ENCODE results near the gene ACSS1. TPM values are rescaled to one million over a fixed set of nuclear protein-coding genes. Genes with fewer than 3 reads are reported as not detected.

Gene ACSS1
- total RNA-seq, 2 donors from 2014 or later, result 73.8 to 83.8 TPM

GRCh38 chr20:24996449-24997377, 61.2 kb downstream of the ACSS1 start:
- WGBS, 2 donors, result 51 to 64% methylated on average over 9 of the region's 9 CpGs
- TF ChIP-seq POLR2A (IDR thresholded peaks at IDR 0.05), result no peak
- no peak for TF ChIP-seq CTCF (IDR thresholded peaks at IDR 0.05)
- H3K27me3 ChIP-seq, result no peaks in the 10 kb centered on the region
- intact Hi-C loops (cut with DNase I), result loop anchor here (5.0 to 10.0 kb wide), 2 partner anchors 66 to 198 kb away; partner anchors contain the start of gene ENTPD6
- no peak for ATAC-seq
- H3K4me3 ChIP-seq, result no peak overlapping the region
- H3K36me3 ChIP-seq (replicated peaks in 1 of 2; ENCODE audit: insufficient read depth in 1 of 2, low read depth in 2 of 2), result no peaks in the 10 kb centered on the region
- H3K27ac ChIP-seq, result no peak overlapping the region
- no peaks in the 10 kb centered on the region for H3K9me3 ChIP-seq
- H3K4me1 ChIP-seq, result peaks cover 57% of the 10 kb centered on the region
- DNase-seq, result peak in 1 of 4 donors; percentile 2

- no peak overlapping the region for H3K4me3 ChIP-seq
- DNase-seq, result no peak
- ATAC-seq, result no peak
- no peaks in the 10 kb centered on the region for H3K36me3 ChIP-seq (replicated peaks in 1 of 2; ENCODE audit: insufficient read depth in 1 of 2, low read depth in 2 of 2)
- peaks cover 64% of the 10 kb centered on the region for H3K4me1 ChIP-seq
- intact Hi-C loops (cut with DNase I), result loop anchor here (5.0 to 10.0 kb wide), 2 partner anchors 66 to 199 kb away; partner anchors contain the start of gene ENTPD6
- H3K9me3 ChIP-seq, result no peaks in the 10 kb centered on the region
- TF ChIP-seq POLR2A (IDR thresholded peaks at IDR 0.05), result no peak
- no peak for TF ChIP-seq CTCF (IDR thresholded peaks at IDR 0.05)
- H3K27me3 ChIP-seq, result no peaks in the 10 kb centered on the region
- no peak overlapping the region for H3K27ac ChIP-seq
- 75 to 85% methylated on average over 9 of the region's 9 CpGs for WGBS, 2 donors
Measured at GRCh38 chr20:24995741-24996448, 62.0 kb downstream of the ACSS1 start.

GRCh38 chr20:24994470-24995368, 63.2 kb downstream of the ACSS1 start:
- peaks cover 52% of the 10 kb centered on the region for H3K4me1 ChIP-seq
- ATAC-seq (peak; percentile 49), DNase-seq (peak; percentile 83 to 89 (median 85))
- no peak overlapping the region for H3K4me3 ChIP-seq
- H3K9me3 ChIP-seq, result no peaks in the 10 kb centered on the region
- TF ChIP-seq CTCF (IDR thresholded peaks at IDR 0.05) (peak; percentile 76 to 97 (median 95)), POLR2A (IDR thresholded peaks at IDR 0.05) (no peak)
- peak overlapping the region in 2 of 4 donors; percentile 95 to 96 for H3K27ac ChIP-seq
- H3K36me3 ChIP-seq (replicated peaks in 1 of 2; ENCODE audit: insufficient read depth in 1 of 2, low read depth in 2 of 2), result no peaks in the 10 kb centered on the region
- 26 to 27% methylated on average over 19 to 20 of the region's 20 CpGs for WGBS, 2 donors
- intact Hi-C loops (cut with DNase I), result loop anchor here (5.0 to 10.0 kb wide), 2 partner anchors 68 to 200 kb away; partner anchors contain the start of gene ENTPD6
- H3K27me3 ChIP-seq, result no peaks in the 10 kb centered on the region

- 58 to 81% methylated on average over 1 of the region's 1 CpG for WGBS, 2 donors
- Histone ChIP-seq H3K27me3 (no peaks in the 10 kb centered on the region), H3K36me3 (replicated peaks in 1 of 2; ENCODE audit: insufficient read depth in 1 of 2, low read depth in 2 of 2) (no peaks in the 10 kb centered on the region), H3K4me3 (no peak overlapping the region), H3K4me1 (peaks cover 46% of the 10 kb centered on the region), H3K9me3 (no peaks in the 10 kb centered on the region), H3K27ac (peak overlapping the region in 3 of 4 donors; percentile 83 to 96 (median 95))
- DNase-seq (no peak), ATAC-seq (no peak)
- TF ChIP-seq CTCF (IDR thresholded peaks at IDR 0.05), result no peak
- TF ChIP-seq POLR2A (IDR thresholded peaks at IDR 0.05), result no peak
- intact Hi-C loops (cut with DNase I), result loop anchor here (10.0 kb wide), 1 partner anchor 201 kb away; the partner anchor contains the start of gene ENTPD6
Measured at GRCh38 chr20:24994186-24994465, 63.8 kb downstream of the ACSS1 start.

All from body of pancreas (tissue), 4 donors.